Trophoblast cell (in vitro differentiated cells and primary cell): ENCODE measurements around the gene LAMC3.

Experiments used
- DNase-seq, 2 donors: peaks; one replicate each; pipeline ENCODE4 v3.0.0-alpha.2; 2016
- H2AFZ ChIP-seq: 2 replicates; pipeline ENCODE4 v1.6.1; 2013; ENCODE audit warnings: low read length, moderate library complexity, mild to moderate bottlenecking; ENCODE audit not compliant: insufficient read depth, poor library complexity
- H2AK5ac ChIP-seq: 2 replicates; pipeline ENCODE4 v1.6.1; 2013; ENCODE audit warnings: mild to moderate bottlenecking, low read length
- H2BK120ac ChIP-seq: 2 replicates; pipeline ENCODE4 v1.6.1; 2013; ENCODE audit warnings: low read length, mild to moderate bottlenecking, moderate library complexity; ENCODE audit not compliant: insufficient read depth, poor library complexity
- H2BK12ac ChIP-seq: 2 replicates; pipeline ENCODE4 v1.6.1; 2013; ENCODE audit warnings: mild to moderate bottlenecking, low read length, moderate library complexity
- H2BK5ac ChIP-seq: 2 replicates; pipeline ENCODE4 v1.6.1; 2013; ENCODE audit warnings: low read length, low read depth, moderate library complexity, mild to moderate bottlenecking; ENCODE audit not compliant: poor library complexity
- H3K14ac ChIP-seq: 2 replicates; pipeline ENCODE4 v1.6.1; 2013; ENCODE audit warnings: mild to moderate bottlenecking, low read length
- H3K18ac ChIP-seq: 2 replicates; pipeline ENCODE4 v1.6.1; 2013; ENCODE audit warnings: mild to moderate bottlenecking, low read length
- H3K23ac ChIP-seq: 2 replicates; pipeline ENCODE4 v1.6.1; 2013; ENCODE audit warnings: low read length
- H3K27ac ChIP-seq: 2 replicates; pipeline ENCODE4 v1.5.1; 2013; ENCODE audit warnings: low read depth, mild to moderate bottlenecking, inconsistent platforms, low read length, moderate library complexity
- H3K27me3 ChIP-seq: 2 replicates; pipeline ENCODE4 v1.6.1; 2013; ENCODE audit warnings: inconsistent platforms, mild to moderate bottlenecking, low read length, moderate library complexity; ENCODE audit not compliant: insufficient read depth
- H3K36me3 ChIP-seq, 2 experiments: 1 replicate in 1 of 2; 2 replicates in 1 of 2; pipeline ENCODE4 v1.6.1; 2013; ENCODE audit warnings: low read length in 2 of 2, mild to moderate bottlenecking in 2 of 2, moderate library complexity in 1 of 2; ENCODE audit not compliant: insufficient read depth in 2 of 2, control insufficient read depth in 1 of 2
- H3K4ac ChIP-seq: 2 replicates; pipeline ENCODE4 v1.6.1; 2013; ENCODE audit warnings: low read depth, mild to moderate bottlenecking, low read length, moderate library complexity
- H3K4me1 ChIP-seq, 2 experiments: 1 replicate in 1 of 2; 2 replicates in 1 of 2; pipeline ENCODE4 v1.6.1; 2013; ENCODE audit warnings: low read length in 2 of 2, mild to moderate bottlenecking in 2 of 2, moderate library complexity in 1 of 2; ENCODE audit not compliant: insufficient read depth in 2 of 2, control insufficient read depth in 1 of 2
- H3K4me2 ChIP-seq: 2 replicates; pipeline ENCODE4 v1.6.1; 2013; ENCODE audit warnings: inconsistent platforms, mild to moderate bottlenecking, low read length, moderate library complexity
- H3K4me3 ChIP-seq: 2 replicates; pipeline ENCODE4 v1.5.1; 2013; ENCODE audit warnings: mild to moderate bottlenecking, low read depth, low read length, inconsistent platforms
- H3K79me1 ChIP-seq: one replicate; pipeline ENCODE4 v1.6.1; 2013; ENCODE audit warnings: low read length
- H3K79me2 ChIP-seq: 2 replicates; pipeline ENCODE4 v1.6.1; 2013; ENCODE audit warnings: low read length, mild to moderate bottlenecking; ENCODE audit not compliant: control insufficient read depth, insufficient read depth, poor library complexity
- H3K9ac ChIP-seq: 2 replicates; pipeline ENCODE4 v1.6.1; 2013; ENCODE audit warnings: mild to moderate bottlenecking, low read length
- H3K9me3 ChIP-seq: 2 replicates; pipeline ENCODE4 v1.6.1; 2013; ENCODE audit warnings: low read depth, mild to moderate bottlenecking, control low read depth, inconsistent platforms, low read length; ENCODE audit not compliant: insufficient read depth
- H4K12ac ChIP-seq: 2 replicates; pipeline ENCODE4 v1.6.1; 2013; ENCODE audit warnings: low read depth, mild to moderate bottlenecking, low read length, moderate library complexity
- H4K8ac ChIP-seq: 2 replicates; pipeline ENCODE4 v1.6.1; 2013; ENCODE audit warnings: low read depth, mild to moderate bottlenecking, low read length, moderate library complexity
- H4K91ac ChIP-seq: one replicate; pipeline ENCODE4 v1.6.1; 2013; ENCODE audit warnings: low read depth, mild to moderate bottlenecking, low read length, moderate library complexity
- WGBS: extraction: QIAGEN DNeasy Blood & Tissue Kit; methylation state at CpG from one replicate; pipeline ENCODE4 v1.1.7; 2013; ENCODE audit warnings: missing lambda C conversion rate; ENCODE audit not compliant: insufficient read length, insufficient coverage; ENCODE audit errors: extremely low coverage; 5-methylcytosine and 5-hydroxymethylcytosine counted together

LAMC3 gene

DNA sequence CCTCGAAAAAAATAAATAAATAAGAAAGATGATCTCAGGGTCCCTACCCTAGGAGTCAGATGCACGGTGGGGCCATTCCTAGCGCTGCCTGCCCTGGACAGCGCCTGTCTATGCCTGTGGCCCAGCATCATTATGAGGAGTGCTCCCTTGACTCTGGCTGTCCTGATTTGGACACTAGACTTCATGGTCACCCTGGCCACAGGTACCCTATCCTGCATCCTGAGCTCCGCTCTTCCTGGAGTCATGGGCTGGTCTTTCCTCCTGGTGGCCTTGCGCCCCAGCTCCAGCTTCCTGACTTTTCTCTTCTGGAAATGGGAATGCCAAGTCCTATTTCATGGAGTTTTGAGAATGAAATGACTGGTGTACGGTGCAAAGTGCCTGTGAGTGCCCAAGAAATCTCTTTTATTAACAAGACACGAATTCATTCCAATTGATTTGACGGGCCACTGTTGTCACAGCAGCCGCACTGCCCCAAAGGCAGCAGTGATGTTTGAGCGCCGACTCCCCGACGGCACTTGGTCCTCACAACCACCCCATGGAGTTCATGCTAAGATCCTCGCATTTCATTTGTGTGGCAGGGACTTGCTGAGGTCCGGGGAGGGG is 86.8 kb downstream of the LAMC3 start:
- peaks cover 23% of the 10 kb centered on the region for H3K79me1 ChIP-seq
- H4K12ac ChIP-seq: no peak overlapping the region
- no peak overlapping the region for H2AK5ac ChIP-seq
- H3K36me3 ChIP-seq: no peaks in the 10 kb centered on the region
- H3K18ac ChIP-seq: no peak overlapping the region
- no peak overlapping the region for H3K23ac ChIP-seq
- H3K9ac ChIP-seq: no peak overlapping the region
- H3K79me2 ChIP-seq: peaks cover 3% of the 10 kb centered on the region
- no peak overlapping the region for H3K14ac ChIP-seq
- H3K4me1 ChIP-seq: peaks cover 54 to 65% of the 10 kb centered on the region in 2 experiments
- no peak overlapping the region for H4K8ac ChIP-seq
- peak overlapping the region; percentile 2 for H3K4me3 ChIP-seq
- no peak overlapping the region for H2BK120ac ChIP-seq
- no peaks in the 10 kb centered on the region for H3K9me3 ChIP-seq
- DNase-seq: peak in 1 of 2 donors; percentile 36
- no peak overlapping the region for H2BK12ac ChIP-seq
- no CpG with 5 or more reads among the region's 16 CpGs for WGBS
- no peak overlapping the region for H2BK5ac ChIP-seq
- H4K91ac ChIP-seq: no peak overlapping the region
- H3K27ac ChIP-seq: no peak overlapping the region
- no peak overlapping the region for H2AFZ ChIP-seq
- peak overlapping the region; percentile 28 for H3K4me2 ChIP-seq
- H3K27me3 ChIP-seq: no peaks in the 10 kb centered on the region
- H3K4ac ChIP-seq: no peak overlapping the region

DNA sequence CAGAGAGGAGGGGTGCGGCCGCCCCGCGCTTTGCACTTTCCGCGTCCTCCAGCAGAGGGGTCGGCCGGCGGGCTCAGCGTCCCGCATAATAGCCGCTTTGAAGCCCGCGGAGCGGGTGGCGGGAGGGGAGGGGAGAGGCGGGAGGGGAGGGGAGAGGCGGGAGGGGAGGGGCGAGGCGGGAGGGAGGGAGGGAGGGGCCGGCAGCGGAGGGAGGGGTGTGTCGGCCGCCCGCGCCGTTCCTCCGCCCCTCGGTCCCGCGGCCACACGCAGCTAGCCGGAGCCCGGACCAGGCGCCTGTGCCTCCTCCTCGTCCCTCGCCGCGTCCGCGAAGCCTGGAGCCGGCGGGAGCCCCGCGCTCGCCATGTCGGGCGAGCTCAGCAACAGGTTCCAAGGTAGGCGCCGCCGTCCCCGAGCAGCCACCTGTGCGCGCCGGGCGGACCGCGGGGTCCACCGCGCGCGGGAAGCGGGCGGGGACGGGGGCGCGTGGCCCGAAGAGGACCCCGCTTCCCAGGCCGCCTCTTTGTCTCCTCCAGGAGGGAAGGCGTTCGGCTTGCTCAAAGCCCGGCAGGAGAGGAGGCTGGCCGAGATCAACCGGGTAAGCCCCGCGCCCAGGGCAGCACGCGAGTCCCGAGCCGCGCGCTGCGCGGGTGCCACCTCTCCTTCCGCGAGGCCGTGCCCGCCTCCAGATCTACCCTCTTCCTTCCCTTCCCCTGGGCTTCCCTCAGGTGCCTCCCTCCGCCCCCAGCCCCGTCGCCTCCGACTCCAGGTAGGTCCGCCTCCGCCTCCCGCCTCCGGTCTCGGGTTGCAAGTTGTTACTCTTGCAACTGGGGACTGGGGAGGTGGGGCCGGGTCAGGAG is 87.5 kb downstream of the LAMC3 start, which contains the start of gene AIF1L:
Gene AIF1L (plus strand): TSS at position 263 of the 857 bp plus-strand sequence. CDS start 99 bp downstream, at position 362.
- peaks cover 3% of the 10 kb centered on the region for H3K79me2 ChIP-seq
- H2AK5ac ChIP-seq: no peak within 1 kb of the TSS
- peaks cover 51 to 62% of the 10 kb centered on the region in 2 experiments for H3K4me1 ChIP-seq
- no peak within 1 kb of the TSS for H3K23ac ChIP-seq
- H3K79me1 ChIP-seq: peaks cover 23% of the 10 kb centered on the region
- no peaks in the 10 kb centered on the region for H3K9me3 ChIP-seq
- no peak within 1 kb of the TSS for H4K12ac ChIP-seq
- H3K27ac ChIP-seq: peak within 1 kb of the TSS; percentile 26
- peak within 1 kb of the TSS; percentile 61 for H4K8ac ChIP-seq
- peak within 1 kb of the TSS; percentile 13 for H2AFZ ChIP-seq
- peak within 1 kb of the TSS; percentile 96 for H3K4me2 ChIP-seq
- H4K91ac ChIP-seq: peak within 1 kb of the TSS; percentile 80
- peak within 1 kb of the TSS; percentile 79 for H3K4me3 ChIP-seq
- WGBS: no CpG with 5 or more reads among the region's 99 CpGs
- peak within 1 kb of the TSS; percentile 48 for H3K18ac ChIP-seq
- H3K9ac ChIP-seq: peak within 1 kb of the TSS; percentile 21
- H2BK120ac ChIP-seq: peak within 1 kb of the TSS; percentile 14
- H3K14ac ChIP-seq: peak within 1 kb of the TSS; percentile 38
- no peaks in the 10 kb centered on the region for H3K27me3 ChIP-seq
- H2BK12ac ChIP-seq: peak within 1 kb of the TSS; percentile 8
- peak within 1 kb of the TSS; percentile 37 for H3K4ac ChIP-seq
- no peaks in the 10 kb centered on the region for H3K36me3 ChIP-seq
- DNase-seq: peak; percentile 42 to 64
- H2BK5ac ChIP-seq: peak within 1 kb of the TSS; percentile 28

DNA sequence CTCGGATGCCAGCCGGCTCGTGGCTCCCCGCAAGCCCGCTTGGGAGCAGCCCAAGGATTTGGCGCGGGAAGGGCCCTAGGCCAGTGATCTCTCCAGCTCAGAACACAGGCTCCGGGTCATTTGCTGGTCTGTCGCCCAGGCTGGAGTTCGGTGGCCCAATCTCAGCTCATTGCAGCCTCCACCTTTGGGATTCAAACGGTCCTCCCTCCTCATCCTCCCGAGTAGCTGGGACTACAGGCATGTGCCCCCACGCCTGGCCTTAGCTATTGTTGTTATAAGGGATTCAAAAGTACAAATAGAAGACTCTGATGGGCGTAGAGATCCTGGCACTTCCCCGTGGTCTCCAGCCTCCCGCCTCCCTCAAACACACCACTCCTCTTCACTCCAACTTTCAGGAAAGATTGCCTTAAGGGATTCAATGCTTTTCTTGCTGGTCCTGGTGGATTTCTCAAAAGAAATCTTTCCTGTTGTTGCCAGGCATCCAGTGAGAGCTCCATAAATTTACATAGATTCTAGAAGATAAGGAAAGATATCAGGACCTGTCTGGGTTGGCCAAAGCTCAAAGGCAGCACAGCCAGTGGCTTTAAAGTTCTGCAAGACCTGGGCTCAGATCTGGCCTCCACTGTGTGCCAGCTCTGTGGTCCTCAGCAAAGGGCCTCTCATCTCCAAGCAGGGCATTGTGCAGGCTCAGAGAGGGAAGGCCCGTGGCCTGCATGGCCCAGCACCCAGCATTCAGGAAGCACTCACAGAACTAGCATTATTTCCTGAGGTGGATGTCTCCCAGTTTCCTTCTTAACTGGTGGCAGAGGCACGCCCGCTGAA is 88.4 kb downstream of the LAMC3 start:
- Histone ChIP-seq H3K14ac (peak overlapping the region; percentile 24), H2BK5ac (peak overlapping the region; percentile 22), H3K18ac (peak overlapping the region; percentile 25), H3K79me1 (peaks cover 23% of the 10 kb centered on the region), H3K9me3 (no peaks in the 10 kb centered on the region), H3K36me3 (no peaks in the 10 kb centered on the region), H2BK120ac (no peak overlapping the region), H4K91ac (peak overlapping the region; percentile 80), H3K4me1 (peaks cover 43 to 53% of the 10 kb centered on the region in 2 experiments), H3K23ac (no peak overlapping the region), H3K79me2 (peaks cover 3% of the 10 kb centered on the region), H3K4me3 (peak overlapping the region; percentile 79), H2AFZ (peak overlapping the region; percentile 13), H3K27me3 (no peaks in the 10 kb centered on the region), H3K27ac (peak overlapping the region; percentile 24), H2BK12ac (peak overlapping the region; percentile 8), H3K4me2 (peak overlapping the region; percentile 96), H3K4ac (no peak overlapping the region), H4K8ac (peak overlapping the region; percentile 45), H3K9ac (no peak overlapping the region), H2AK5ac (no peak overlapping the region), H4K12ac (no peak overlapping the region)
- DNase-seq: peak in 1 of 2 donors; percentile 34
- no CpG with 5 or more reads among the region's 19 CpGs for WGBS

DNA sequence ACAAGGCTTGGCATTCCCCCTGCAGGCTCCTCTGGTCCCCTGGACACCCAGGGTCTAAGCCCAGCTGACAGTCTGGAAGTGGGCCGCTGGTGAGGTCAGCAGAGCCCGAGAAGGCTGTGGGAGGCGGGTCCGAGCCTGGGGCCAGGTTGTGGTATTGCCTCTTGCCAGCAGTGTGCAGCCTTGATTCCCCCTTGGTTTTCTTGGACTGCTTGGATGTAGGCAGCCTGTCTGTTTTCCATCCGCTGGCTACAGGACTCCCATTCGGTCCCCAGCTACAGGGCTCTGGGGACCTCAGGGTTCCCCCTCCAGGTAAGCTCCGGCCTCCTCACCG is 88.9 kb downstream of the LAMC3 start:
- Histone ChIP-seq H3K4me3 (no peak overlapping the region), H4K8ac (peak overlapping the region; percentile 40), H3K27ac (no peak overlapping the region), H2BK120ac (no peak overlapping the region), H3K27me3 (no peaks in the 10 kb centered on the region), H3K18ac (peak overlapping the region; percentile 12), H3K9me3 (no peaks in the 10 kb centered on the region), H3K4me2 (peak overlapping the region; percentile 96), H3K14ac (no peak overlapping the region), H3K4me1 (peaks cover 37 to 48% of the 10 kb centered on the region in 2 experiments), H3K36me3 (no peaks in the 10 kb centered on the region), H3K9ac (no peak overlapping the region), H2AK5ac (peak overlapping the region; percentile 11), H4K12ac (no peak overlapping the region), H3K79me2 (peaks cover 3% of the 10 kb centered on the region), H2BK5ac (no peak overlapping the region), H3K23ac (no peak overlapping the region), H4K91ac (peak overlapping the region; percentile 8), H2AFZ (no peak overlapping the region), H3K79me1 (peaks cover 21% of the 10 kb centered on the region), H2BK12ac (no peak overlapping the region), H3K4ac (peak overlapping the region; percentile 53)
- no peak for DNase-seq
- no CpG with 5 or more reads among the region's 8 CpGs for WGBS
